HUES64 (cell line): Measurements from ENCODE around the gene PPP1R27.

ENCODE experiments used
- H3K27ac ChIP-seq: 2 replicates; pipeline ENCODE4 v1.7.0; 2013; ENCODE audit warnings: low read depth, low read length, inconsistent platforms
- H3K27me3 ChIP-seq: 2 replicates; pipeline ENCODE4 v1.6.1; 2013; ENCODE audit warnings: mild to moderate bottlenecking, low read length; ENCODE audit not compliant: insufficient read depth
- H3K36me3 ChIP-seq: 2 replicates; pipeline ENCODE4 v1.6.1; 2013; ENCODE audit warnings: mild to moderate bottlenecking, low read length; ENCODE audit not compliant: insufficient read depth
- H3K4me1 ChIP-seq: 2 replicates; pipeline ENCODE4 v1.6.1; 2013; ENCODE audit warnings: mild to moderate bottlenecking, low read length, moderate library complexity; ENCODE audit not compliant: insufficient read depth
- H3K4me3 ChIP-seq: 2 replicates; pipeline ENCODE4 v1.5.1; 2013; ENCODE audit warnings: mild to moderate bottlenecking, low read length, moderate library complexity
- H3K9ac ChIP-seq: 2 replicates; pipeline ENCODE4 v1.6.1; 2013; ENCODE audit warnings: mild to moderate bottlenecking, low read depth, low read length
- H3K9me3 ChIP-seq: 2 replicates; pipeline ENCODE4 v1.6.1; 2013; ENCODE audit warnings: low read depth, low read length; ENCODE audit not compliant: insufficient read depth
- WGBS: fragments of 150-250, 120-280 bp; methylation state at CpG from one replicate; pipeline ENCODE4 v1.1.7; 2013; ENCODE audit warnings: missing lambda C conversion rate; 5-methylcytosine and 5-hydroxymethylcytosine counted together

Gene PPP1R27

DNA sequence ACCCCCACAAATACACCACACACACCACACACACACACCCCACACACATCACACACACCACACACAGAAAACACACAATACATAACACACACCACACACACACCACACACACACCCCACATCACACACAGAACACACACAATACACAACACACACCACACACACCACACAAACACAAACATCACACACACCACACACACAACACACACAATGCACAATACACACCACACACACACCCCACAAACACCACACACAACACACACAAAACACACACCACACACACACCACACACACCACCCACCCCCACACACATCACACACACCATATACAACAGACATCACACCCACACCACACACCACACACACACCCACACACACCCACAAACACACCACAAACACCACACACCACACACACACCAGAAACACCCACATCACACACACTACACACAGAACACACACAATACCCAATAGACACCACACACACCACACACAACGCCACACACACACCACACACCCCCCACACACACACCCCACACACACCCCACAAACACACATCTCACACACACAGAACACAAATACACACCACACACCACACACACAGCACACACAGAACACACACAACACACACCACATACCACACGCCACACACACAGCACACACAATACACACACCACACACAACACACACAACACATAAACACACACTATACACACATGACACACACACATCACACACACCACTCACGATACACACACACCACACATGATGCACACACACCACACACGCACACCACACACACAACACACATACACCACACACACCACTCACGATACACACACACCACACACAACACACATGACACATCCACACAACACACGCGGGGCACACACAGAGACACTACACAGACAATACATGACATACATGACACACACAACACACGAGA, 41.9 kb downstream of the PPP1R27 start:
- H3K9ac ChIP-seq, result no peak overlapping the region
- WGBS, result 94% methylated on average over 7 of the region's 8 CpGs
- no peaks in the 10 kb centered on the region for H3K4me1 ChIP-seq
- H3K4me3 ChIP-seq, result no peak overlapping the region
- no peaks in the 10 kb centered on the region for H3K27me3 ChIP-seq
- H3K9me3 ChIP-seq, result no peaks in the 10 kb centered on the region
- H3K27ac ChIP-seq, result no peak overlapping the region
- no peaks in the 10 kb centered on the region for H3K36me3 ChIP-seq
